ENCODE results near the gene STS. TPM values are rescaled to one million over a fixed set of nuclear protein-coding genes. Genes with fewer than 3 reads are reported as not detected.

STS gene
- total and polyA plus RNA-seq, 10 of the 15 experiments (the other 5 are each of a cell fraction or from before 2014, with no cell fraction given): 1.6 to 19.4 (median 4.7) TPM

DNA sequence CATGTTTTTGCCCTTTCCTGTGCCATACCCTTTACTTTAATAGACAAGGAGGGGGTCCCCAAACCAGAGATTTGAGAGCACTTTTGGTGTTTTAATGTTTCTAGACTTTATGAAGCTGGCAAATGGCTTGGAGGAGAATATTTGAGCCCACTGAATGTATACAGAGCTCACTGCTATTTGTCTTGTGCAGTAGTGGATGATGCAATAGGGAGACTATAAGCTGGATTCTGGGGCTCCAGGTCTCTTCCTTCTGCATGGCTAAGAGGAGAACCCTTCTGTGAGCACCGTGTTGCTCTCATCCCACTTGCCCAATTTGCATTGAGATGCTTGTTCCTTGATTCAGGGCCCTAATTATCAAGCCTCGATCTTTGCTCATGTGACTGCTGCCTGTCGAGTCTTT lies 9.4 kb downstream of the STS start:
- Histone ChIP-seq H3K9ac (ENCODE audit: control insufficient read depth, insufficient read depth, low read length) (no peak overlapping the region), H4K20me1 (ENCODE audit: control insufficient read depth, insufficient read depth) (no peaks in the 10 kb centered on the region), H3K27ac (ENCODE audit: control insufficient read depth, insufficient read depth) (no peak overlapping the region), H3K27me3 (replicated peaks in 1 of 2; ENCODE audit: control insufficient read depth in 2 of 2, insufficient read depth in 2 of 2, low read length in 1 of 2) (no peaks in the 10 kb centered on the region), H3K9me3 (replicated peaks; ENCODE audit: control insufficient read depth, insufficient read depth, low read length) (no peaks in the 10 kb centered on the region), H3K79me2 (ENCODE audit: control insufficient read depth, insufficient read depth, low read length) (no peaks in the 10 kb centered on the region), H2AFZ (ENCODE audit: control insufficient read depth, low read depth, low read length) (no peak overlapping the region), H3K4me2 (ENCODE audit: control insufficient read depth, insufficient read depth) (no peak overlapping the region), H3K36me3 (ENCODE audit: control insufficient read depth in 2 of 2, insufficient read depth in 2 of 2, low read length in 1 of 2) (no peaks in the 10 kb centered on the region; a peak in 1 of 4 replicates), H3K4me3 (no peak overlapping the region), H3K4me1 (ENCODE audit: control insufficient read depth, insufficient read depth, low read length) (no peaks in the 10 kb centered on the region)
- ChIA-PET CTCF (interaction anchor here (1.2 kb wide), 1 partner anchor 10 kb away, joined by 3 read pairs; no protein-coding TSS in a partner anchor), POLR2A (interaction anchor here (1.3 kb wide), 1 partner anchor 9 kb away, joined by 3 read pairs; the partner anchor contains the start of gene PUDP), RAD21 (ENCODE audit: unreplicated experiment) (interaction anchor here (1.2 kb wide), 1 partner anchor 47 kb away, joined by 5 read pairs; no protein-coding TSS in a partner anchor), SMC1A (ENCODE audit: uncharacterized antibody, unreplicated experiment) (interaction anchor here (0.9 kb wide), 1 partner anchor 11 kb away, joined by 3 read pairs; no protein-coding TSS in a partner anchor)
- no TSS peak for BruUV-seq (replicated peaks)
- DNase-seq (ENCODE audit: low read depth, low spot score) (no peak), ATAC-seq (no peak), FAIRE-seq (no peak)
- TF ChIP-seq NR2C1 (IDR thresholded peaks at IDR 0.05) (no peak), SPI1 (IDR thresholded peaks at IDR 0.05; ENCODE audit: borderline replicate concordance, insufficient read depth, low read depth, low read length) (no peak), STAT1 (conservative IDR thresholded peaks at IDR 0.05) (no peak), ZNF217 (IDR thresholded peaks at IDR 0.05) (no peak), LARP7 (IDR thresholded peaks at IDR 0.05) (no peak), CREM (IDR thresholded peaks at IDR 0.05; ENCODE audit: low read depth) (no peak), HDAC2 (IDR thresholded peaks at IDR 0.05) (no peak), KLF5 (IDR thresholded peaks at IDR 0.05; ENCODE audit: partially characterized antibody) (no peak), WRNIP1 (IDR thresholded peaks at IDR 0.05; ENCODE audit: borderline replicate concordance, low read depth, low read length) (no peak), IRF4 (IDR thresholded peaks at IDR 0.05; ENCODE audit: low read depth, low read length) (no peak), EGR1 (IDR thresholded peaks at IDR 0.05; ENCODE audit: borderline replicate concordance in 1 of 2, low read depth in 2 of 2, low read length in 2 of 2) (no peak)
- TF ChIP-seq, protein P1, sequence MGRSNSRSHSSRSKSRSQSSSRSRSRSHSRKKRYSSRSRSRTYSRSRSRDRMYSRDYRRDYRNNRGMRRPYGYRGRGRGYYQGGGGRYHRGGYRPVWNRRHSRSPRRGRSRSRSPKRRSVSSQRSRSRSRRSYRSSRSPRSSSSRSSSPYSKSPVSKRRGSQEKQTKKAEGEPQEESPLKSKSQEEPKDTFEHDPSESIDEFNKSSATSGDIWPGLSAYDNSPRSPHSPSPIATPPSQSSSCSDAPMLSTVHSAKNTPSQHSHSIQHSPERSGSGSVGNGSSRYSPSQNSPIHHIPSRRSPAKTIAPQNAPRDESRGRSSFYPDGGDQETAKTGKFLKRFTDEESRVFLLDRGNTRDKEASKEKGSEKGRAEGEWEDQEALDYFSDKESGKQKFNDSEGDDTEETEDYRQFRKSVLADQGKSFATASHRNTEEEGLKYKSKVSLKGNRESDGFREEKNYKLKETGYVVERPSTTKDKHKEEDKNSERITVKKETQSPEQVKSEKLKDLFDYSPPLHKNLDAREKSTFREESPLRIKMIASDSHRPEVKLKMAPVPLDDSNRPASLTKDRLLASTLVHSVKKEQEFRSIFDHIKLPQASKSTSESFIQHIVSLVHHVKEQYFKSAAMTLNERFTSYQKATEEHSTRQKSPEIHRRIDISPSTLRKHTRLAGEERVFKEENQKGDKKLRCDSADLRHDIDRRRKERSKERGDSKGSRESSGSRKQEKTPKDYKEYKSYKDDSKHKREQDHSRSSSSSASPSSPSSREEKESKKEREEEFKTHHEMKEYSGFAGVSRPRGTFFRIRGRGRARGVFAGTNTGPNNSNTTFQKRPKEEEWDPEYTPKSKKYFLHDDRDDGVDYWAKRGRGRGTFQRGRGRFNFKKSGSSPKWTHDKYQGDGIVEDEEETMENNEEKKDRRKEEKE (IDR thresholded peaks at IDR 0.05): no peak
- in situ Hi-C loops (cut with MboI): no loop called here
- intact Hi-C loops (cut with micrococcal nuclease; ENCODE audit: unreplicated experiment): no loop called here
- 89% methylated on average over 3 of the region's 3 CpGs for WGBS (ENCODE audit: insufficient coverage, insufficient replicate concordance, low lambda C conversion rate, missing lambda C conversion rate)

All from GM12878 (cell line).